Measurements from ENCODE around the gene GAS6. TPM values are rescaled to one million over a fixed set of nuclear protein-coding genes. Genes with fewer than 3 reads are reported as not detected.
A peak's percentile ranks its signal among the peaks of the same experiment; 100 is the strongest.
"Not testable (repeated sequence)": the region's sequence is repeated elsewhere in the genome, so short reads cannot be mapped to it uniquely, and the experiment has no call there.

The GAS6 gene
- 49.4 TPM for total RNA-seq (2021; ENCODE audit: unreplicated experiment)
- polyA plus RNA-seq (2012) = 48.8 and 55.5 TPM in 2 replicates
- percentile 66 among the genes with signal in this experiment for Bru-seq, nascent RNA
- BruChase-seq, experiment 1, labeled RNA remaining after a 6-hour chase = percentile 80 among the genes with signal in this experiment
- percentile 73 among the genes with signal in this experiment for BruChase-seq, experiment 2, labeled RNA remaining after a 2-hour chase
- long read RNA-seq, transcript GAS6-204 (1 exons, 2,646 nt) = minor isoform, 62 of 309 reads
- long read RNA-seq, transcript GAS6-201 (15 exons, 2,490 nt) = major isoform, 117 of 309 reads
- long read RNA-seq, partial matches to known transcripts = 87 of 309 reads
- long read RNA-seq, other reads (novel, unspliced or antisense) = 38 of 309 reads

GRCh38 chr13:113863524-113864272 lies at the start of gene GAS6:
Gene GAS6, minus strand, starts transcription at chr13:113864076. Its CDS starts 156 bp downstream, at chr13:113863920.
- intact Hi-C loops (cut with micrococcal nuclease) = no loop called here
- POLR2A ChIA-PET = no interaction called here
- H2AFZ ChIP-seq (ENCODE audit: low read depth, low read length, poor library complexity, severe bottlenecking) = peak within 1 kb of the TSS; percentile 86
- peak within 1 kb of the TSS; percentile 57 to 76 for H3K4me3 ChIP-seq (replicated peaks in 1 of 2; ENCODE audit: low read depth in 1 of 2, low read length in 2 of 2)
- DNase-seq (ENCODE audit: low read depth, low spot score) (no peak), ATAC-seq (peak; percentile 65)
- H3K27ac ChIP-seq (ENCODE audit: low read depth, low read length) = peak within 1 kb of the TSS; percentile 70
- no peaks in the 10 kb centered on the region for H3K9me2 ChIP-seq (ENCODE audit: insufficient read depth)
- H3K9me3 ChIP-seq (ENCODE audit: control insufficient read depth in 1 of 2, insufficient read depth in 1 of 2, low read depth in 1 of 2, low read length in 2 of 2) = peaks cover 0 to under 1% of the 10 kb centered on the region in 2 experiments; a peak in 1 of 4 replicates
- H3K4me1 ChIP-seq (ENCODE audit: control insufficient read depth in 1 of 2, insufficient read depth in 2 of 2, low read length in 2 of 2) = peaks cover 10 to 39% of the 10 kb centered on the region in 2 experiments
- H3K36me3 ChIP-seq (ENCODE audit: control insufficient read depth in 1 of 2, insufficient read depth in 2 of 2, low read length in 2 of 2) = peaks cover 0 to 10% of the 10 kb centered on the region in 2 experiments; a peak in 1 of 4 replicates
- RAD21 ChIA-PET (ENCODE audit: low non-redundant PET in 1 of 2, low total read pairs in 2 of 2, uncharacterized antibody in 2 of 2, unreplicated experiment in 2 of 2) = no interaction called here
- no peaks in the 10 kb centered on the region for H4K20me1 ChIP-seq (ENCODE audit: insufficient read depth)
- H3K27me3 ChIP-seq (ENCODE audit: insufficient read depth, low read length) = no peaks in the 10 kb centered on the region
- peaks cover 48% of the 10 kb centered on the region for H3K79me2 ChIP-seq (ENCODE audit: insufficient read depth, low read length)
- peak within 1 kb of the TSS; percentile 66 for H3K9ac ChIP-seq (ENCODE audit: low read length)
- TF ChIP-seq JUND (IDR thresholded peaks at IDR 0.05) (no peak), ZFX (IDR thresholded peaks at IDR 0.05) (peak; percentile 81), RAD21 (IDR thresholded peaks at IDR 0.05; ENCODE audit: low read depth) (no peak), MAX (IDR thresholded peaks at IDR 0.05) (0 out of 2 replicates have a peak, but pooled peaks have one; percentile 22), POLR2AphosphoS5 (IDR thresholded peaks at IDR 0.05; ENCODE audit: low read depth, low read length) (peak; percentile 18; the same call in 1 of the 2 replicates), YY1 (IDR thresholded peaks at IDR 0.05; ENCODE audit: extremely low read depth, insufficient replicate concordance, low read depth, low read length) (no peak)
- peak within 1 kb of the TSS; percentile 97 for H3K4me2 ChIP-seq (ENCODE audit: low read length)
- CTCF ChIA-PET = interaction anchor here (0.8 kb wide), 1 partner anchor 84 kb away, joined by 3 read pairs; no protein-coding TSS in a partner anchor
- BruUV-seq (replicated peaks) = no TSS peak

- H3K36me3 ChIP-seq (ENCODE audit: control insufficient read depth in 1 of 2, insufficient read depth in 2 of 2, low read length in 2 of 2); BruUV-seq (replicated peaks); CTCF ChIA-PET; H3K4me3 ChIP-seq (replicated peaks in 1 of 2; ENCODE audit: low read depth in 1 of 2, low read length in 2 of 2); intact Hi-C loops (cut with micrococcal nuclease); RAD21 ChIA-PET (ENCODE audit: low non-redundant PET in 1 of 2, low total read pairs in 2 of 2, uncharacterized antibody in 2 of 2, unreplicated experiment in 2 of 2); H3K9ac ChIP-seq (ENCODE audit: low read length); H3K9me2 ChIP-seq (ENCODE audit: insufficient read depth); H3K27me3 ChIP-seq (ENCODE audit: insufficient read depth, low read length); H3K79me2 ChIP-seq (ENCODE audit: insufficient read depth, low read length); H3K9me3 ChIP-seq (ENCODE audit: control insufficient read depth in 1 of 2, insufficient read depth in 1 of 2, low read depth in 1 of 2, low read length in 2 of 2); POLR2A ChIA-PET; H2AFZ ChIP-seq (ENCODE audit: low read depth, low read length, poor library complexity, severe bottlenecking); H4K20me1 ChIP-seq (ENCODE audit: insufficient read depth): not testable (repeated sequence)
- peak overlapping the region; percentile 4; the same call in 1 of the 2 replicates for H3K4me2 ChIP-seq (ENCODE audit: low read length)
- peaks cover 12 to 27% of the 10 kb centered on the region in 2 experiments for H3K4me1 ChIP-seq (ENCODE audit: control insufficient read depth in 1 of 2, insufficient read depth in 2 of 2, low read length in 2 of 2)
- peak; percentile 89 for TF ChIP-seq TCF7L2 (IDR thresholded peaks at IDR 0.05; ENCODE audit: borderline replicate concordance, extremely low read depth, insufficient read depth, insufficient read length)
- H3K27ac ChIP-seq (ENCODE audit: low read depth, low read length) = peak overlapping the region; percentile 60; the same call in 1 of the 2 replicates
- DNase-seq (ENCODE audit: low read depth, low spot score) = peak; percentile 77
- peak; percentile 81; the same call in 1 of the 2 replicates for ATAC-seq
Measured at GRCh38 chr13:113913408-113913807, 49.5 kb upstream of the GAS6 start.

All from HCT116 (cell line).